Measurements from ENCODE around the gene SNX3. TPM values are rescaled to one million over a fixed set of nuclear protein-coding genes. Genes with fewer than 3 reads are reported as not detected.
"Not testable (repeated sequence)": the region's sequence is repeated elsewhere in the genome, so short reads cannot be mapped to it uniquely, and the experiment has no call there.

The SNX3 gene
- total RNA-seq, 2 experiments from 2014 or later: 62.5 to 68.4 TPM

DNA sequence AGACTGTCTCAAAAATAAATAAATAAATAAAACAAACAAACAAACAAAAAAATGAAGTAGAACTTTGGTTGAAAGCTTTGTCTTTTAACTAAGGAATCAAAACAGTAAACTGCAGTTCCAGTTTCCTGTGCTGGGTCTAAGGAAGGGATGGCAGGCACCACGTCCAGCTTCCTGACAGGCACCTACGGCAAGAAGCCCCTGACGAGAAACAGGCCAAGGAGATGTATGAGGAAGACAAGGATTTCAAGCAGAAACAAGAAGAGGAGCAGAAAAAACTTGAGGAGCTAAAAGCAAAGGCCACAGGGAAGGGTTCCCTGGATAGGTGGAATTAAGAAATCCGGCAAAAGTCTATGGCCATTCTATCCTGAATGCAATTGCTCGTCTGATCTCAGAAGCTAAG is 8.8 kb downstream of the SNX3 start:
- Mint-ChIP-seq H3K4me1 (ENCODE audit: low read depth) (peaks cover 54% of the 10 kb centered on the region), H3K27me3 (no peaks in the 10 kb centered on the region), H3K27ac (no peak overlapping the region), H3K4me3 (no peak overlapping the region), H3K9me3 (no peaks in the 10 kb centered on the region), H3K36me3 (ENCODE audit: low read depth) (peaks cover 27% of the 10 kb centered on the region)
- intact Hi-C loops (cut with micrococcal nuclease): loop anchor here (10.0 kb wide), 1 partner anchor 233 kb away; no protein-coding TSS in a partner anchor
- DNase-seq: no peak
- TF ChIP-seq, protein P1, sequence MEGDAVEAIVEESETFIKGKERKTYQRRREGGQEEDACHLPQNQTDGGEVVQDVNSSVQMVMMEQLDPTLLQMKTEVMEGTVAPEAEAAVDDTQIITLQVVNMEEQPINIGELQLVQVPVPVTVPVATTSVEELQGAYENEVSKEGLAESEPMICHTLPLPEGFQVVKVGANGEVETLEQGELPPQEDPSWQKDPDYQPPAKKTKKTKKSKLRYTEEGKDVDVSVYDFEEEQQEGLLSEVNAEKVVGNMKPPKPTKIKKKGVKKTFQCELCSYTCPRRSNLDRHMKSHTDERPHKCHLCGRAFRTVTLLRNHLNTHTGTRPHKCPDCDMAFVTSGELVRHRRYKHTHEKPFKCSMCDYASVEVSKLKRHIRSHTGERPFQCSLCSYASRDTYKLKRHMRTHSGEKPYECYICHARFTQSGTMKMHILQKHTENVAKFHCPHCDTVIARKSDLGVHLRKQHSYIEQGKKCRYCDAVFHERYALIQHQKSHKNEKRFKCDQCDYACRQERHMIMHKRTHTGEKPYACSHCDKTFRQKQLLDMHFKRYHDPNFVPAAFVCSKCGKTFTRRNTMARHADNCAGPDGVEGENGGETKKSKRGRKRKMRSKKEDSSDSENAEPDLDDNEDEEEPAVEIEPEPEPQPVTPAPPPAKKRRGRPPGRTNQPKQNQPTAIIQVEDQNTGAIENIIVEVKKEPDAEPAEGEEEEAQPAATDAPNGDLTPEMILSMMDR (IDR thresholded peaks at IDR 0.05): no peak
- ChIA-PET POLR2A (no interaction called here), CTCF (interaction anchor here (1.0 to 3.3 kb wide), 6 partner anchors 9 to 241 kb away, joined by 3 to 9 read pairs (median 6); partner anchors contain the start of gene SNX3)
- no peak for ATAC-seq

DNA sequence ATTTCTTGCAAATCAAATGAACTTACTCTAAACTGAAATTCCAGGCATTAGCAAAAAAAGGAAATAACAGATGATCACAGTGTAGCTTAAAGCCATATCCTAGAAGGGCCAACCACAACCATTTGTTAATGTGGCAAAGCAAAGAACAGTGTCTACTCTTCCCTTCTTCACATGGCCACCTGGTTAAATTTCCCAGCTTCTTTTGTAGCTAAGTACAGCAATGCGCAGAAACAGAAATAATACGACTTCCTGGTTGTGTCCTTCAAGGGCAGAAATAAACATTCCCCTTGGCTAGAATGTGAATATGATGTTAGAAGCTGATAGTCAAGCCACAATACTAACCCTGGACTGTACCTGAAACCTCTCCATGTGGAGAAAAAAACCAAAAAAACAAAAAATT is 9.6 kb downstream of the SNX3 start:
- TF ChIP-seq, protein P1 (IDR thresholded peaks at IDR 0.05): no peak
- Mint-ChIP-seq H3K27me3 (no peaks in the 10 kb centered on the region), H3K36me3 (ENCODE audit: low read depth) (peaks cover 24% of the 10 kb centered on the region), H3K4me1 (ENCODE audit: low read depth) (peaks cover 51% of the 10 kb centered on the region), H3K9me3 (no peaks in the 10 kb centered on the region), H3K4me3 (no peak overlapping the region), H3K27ac (no peak overlapping the region)
- POLR2A ChIA-PET: interaction anchor here (1.0 kb wide), 1 partner anchor 9 kb away, joined by 3 read pairs; no protein-coding TSS in a partner anchor
- ATAC-seq: no peak
- CTCF ChIA-PET: interaction anchor here (1.0 to 3.3 kb wide), 7 partner anchors 9 to 242 kb away, joined by 3 to 9 read pairs (median 3); partner anchors contain the start of gene SNX3
- intact Hi-C loops (cut with micrococcal nuclease): loop anchor here (10.0 kb wide), 1 partner anchor 234 kb away; no protein-coding TSS in a partner anchor
- no peak for DNase-seq

DNA sequence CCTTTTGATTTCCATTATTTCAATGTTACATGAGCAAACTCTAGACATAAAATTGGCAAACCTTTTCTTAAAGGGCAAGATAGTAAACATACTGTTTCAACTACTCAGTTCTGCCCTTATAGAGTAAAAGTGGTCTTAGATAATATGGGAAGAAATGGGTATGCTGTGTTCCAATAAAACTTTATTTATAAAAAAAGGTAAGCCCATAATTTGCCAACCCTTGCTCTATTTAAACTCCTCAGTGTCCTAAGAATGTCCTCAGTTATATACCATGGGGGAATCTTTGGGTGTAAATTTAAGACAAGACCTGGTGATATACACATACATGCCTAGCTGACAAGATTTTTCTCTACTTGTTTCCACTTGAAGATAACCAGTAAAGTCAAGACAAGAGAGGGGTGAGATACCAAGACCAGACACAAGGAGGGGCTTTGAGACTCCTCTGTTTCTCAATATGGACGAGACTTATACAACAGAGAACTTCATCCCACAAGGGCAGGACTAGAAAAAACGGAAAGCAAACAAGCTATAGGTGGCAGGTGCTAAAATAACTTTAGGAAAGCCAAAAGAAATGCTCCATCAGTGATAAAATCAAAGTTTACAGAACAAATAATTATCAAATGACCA is 10.5 kb downstream of the SNX3 start:
- TF ChIP-seq, protein P1 (IDR thresholded peaks at IDR 0.05): peak; percentile 39
- Mint-ChIP-seq H3K27ac (no peak overlapping the region), H3K36me3 (ENCODE audit: low read depth) (peaks cover 31% of the 10 kb centered on the region), H3K9me3 (peaks cover 2% of the 10 kb centered on the region), H3K27me3 (no peaks in the 10 kb centered on the region), H3K4me1 (ENCODE audit: low read depth) (peaks cover 51% of the 10 kb centered on the region), H3K4me3 (no peak overlapping the region)
- ChIA-PET POLR2A (no interaction called here), CTCF (interaction anchor here (1.3 to 3.3 kb wide), 7 partner anchors 9 to 245 kb away, joined by 3 to 9 read pairs (median 4); partner anchors contain the start of gene SNX3)
- peak; percentile 30 for DNase-seq
- peak; percentile 37 for ATAC-seq
- intact Hi-C loops (cut with micrococcal nuclease): loop anchor here (10.0 kb wide), 1 partner anchor 234 kb away; no protein-coding TSS in a partner anchor

DNA sequence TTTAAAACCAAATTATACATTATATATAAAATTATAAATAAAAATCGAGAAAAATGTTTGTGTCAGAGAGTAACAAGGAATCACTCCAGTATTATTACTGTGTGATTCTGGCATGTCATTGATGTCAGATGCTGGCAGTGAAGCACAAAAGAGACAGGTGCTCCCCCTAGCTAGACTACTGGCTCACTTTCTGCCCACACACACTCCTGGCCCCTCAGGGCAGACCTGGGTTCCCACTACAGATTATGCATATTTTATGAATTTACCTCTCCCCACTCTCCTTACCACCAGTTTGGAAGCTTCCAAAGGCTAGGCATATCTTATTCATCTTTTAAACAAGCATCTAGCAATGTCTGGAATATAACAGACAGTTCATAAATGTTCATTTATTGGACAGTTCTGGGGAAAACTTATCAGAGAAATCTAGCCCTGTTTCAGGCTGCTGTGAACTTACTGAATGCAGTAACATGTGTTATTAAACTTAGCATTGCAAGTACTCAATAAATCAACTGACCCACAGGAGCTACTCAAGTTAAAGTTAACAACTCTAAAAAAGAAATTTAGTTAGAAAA is 12.8 kb downstream of the SNX3 start:
- ChIA-PET POLR2A (no interaction called here), CTCF (interaction anchor here (1.0 to 1.7 kb wide), 3 partner anchors 14 to 250 kb away, joined by 4 read pairs; no protein-coding TSS in a partner anchor)
- intact Hi-C loops (cut with micrococcal nuclease): no loop called here

DNA sequence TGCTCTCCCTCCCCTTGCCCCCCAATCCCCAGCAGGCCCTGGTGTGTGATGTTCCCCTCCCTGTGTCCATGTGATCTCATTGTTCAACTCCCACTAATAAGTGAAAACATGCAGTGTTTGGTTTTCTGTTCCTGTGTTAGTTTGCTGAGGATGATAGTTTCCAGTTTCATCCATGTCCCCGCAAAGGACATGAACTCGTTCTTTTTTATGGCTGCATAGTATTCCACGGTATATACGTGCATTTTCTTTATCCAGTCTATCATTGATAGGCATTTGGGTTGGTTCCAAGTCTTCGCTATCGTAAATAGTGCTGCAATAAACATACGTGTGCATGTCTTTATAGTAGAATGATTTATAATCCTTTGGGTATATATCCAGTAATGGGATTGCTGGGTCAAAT is 15.7 kb downstream of the SNX3 start:
- ATAC-seq; H3K4me3 Mint-ChIP-seq; H3K9me3 Mint-ChIP-seq; H3K27me3 Mint-ChIP-seq; POLR2A ChIA-PET; CTCF ChIA-PET; H3K27ac Mint-ChIP-seq; intact Hi-C loops (cut with micrococcal nuclease); DNase-seq: not testable (repeated sequence)
- Mint-ChIP-seq H3K4me1 (ENCODE audit: low read depth) (peaks cover 46% of the 10 kb centered on the region), H3K36me3 (ENCODE audit: low read depth) (peaks cover 44% of the 10 kb centered on the region)

More for the DNA sequence above, 12.8 kb downstream of the SNX3 start:
- TF ChIP-seq, protein P1 (IDR thresholded peaks at IDR 0.05): no peak
- no peaks in the 10 kb centered on the region for H3K27me3 Mint-ChIP-seq
- peaks cover 35% of the 10 kb centered on the region for H3K36me3 Mint-ChIP-seq (ENCODE audit: low read depth)
- ATAC-seq (no peak), DNase-seq (peak; percentile 15)
- H3K4me3 Mint-ChIP-seq: no peak overlapping the region
- H3K27ac Mint-ChIP-seq: no peak overlapping the region
- H3K9me3 Mint-ChIP-seq: peaks cover 4% of the 10 kb centered on the region
- peaks cover 50% of the 10 kb centered on the region for H3K4me1 Mint-ChIP-seq (ENCODE audit: low read depth)

Data from activated CD8-positive, alpha-beta T cell treated with anti-CD3 and anti-CD28 coated beads for 36 hours (primary cell).